Type B pancreatic cell (in vitro differentiated cells): ENCODE data around the gene PTPRM. TPM values are rescaled to one million over a fixed set of nuclear protein-coding genes. Genes with fewer than 3 reads are reported as not detected.

Source experiments
- DNase-seq: peaks from one replicate; pipeline ENCODE4 v3.0.0; 2021; ENCODE audit warnings: mixed read lengths; ENCODE audit not compliant: unreplicated experiment; ENCODE audit errors: extremely low spot score
- H3K27ac Mint-ChIP-seq: 2 replicates; pipeline ENCODE4 v1.8.0; 2021; ENCODE audit warnings: mild to moderate bottlenecking, mixed read lengths
- H3K27me3 Mint-ChIP-seq: 2 replicates; pipeline ENCODE4 v1.8.0; 2021; ENCODE audit warnings: mixed read lengths
- H3K36me3 Mint-ChIP-seq: 2 replicates; pipeline ENCODE4 v1.8.0; 2021; ENCODE audit warnings: mixed read lengths
- H3K4me1 Mint-ChIP-seq: one replicate; pipeline ENCODE4 v1.8.0; 2021; ENCODE audit warnings: mixed read lengths; ENCODE audit not compliant: unreplicated experiment
- H3K4me3 Mint-ChIP-seq: 2 replicates; pipeline ENCODE4 v1.8.0; 2021; ENCODE audit warnings: mild to moderate bottlenecking, mixed read lengths
- H3K9me3 Mint-ChIP-seq: 2 replicates; pipeline ENCODE4 v1.8.0; 2021; ENCODE audit warnings: mixed read lengths
- total RNA-seq: library from RNA; stranded (reverse); gene quantifications from 2 replicates; pipeline ENCODE4 v1.2.1, GENCODE V29; 2021; ENCODE audit warnings: low replicate concordance
- TF ChIP-seq, protein P1 (sequence below): fragments of 200-600 bp; sonication (generic); conservative IDR thresholded peaks from 2 replicates; pipeline ENCODE4 v1.5.0; 2021; ENCODE audit warnings: antibody characterized with exemption, mild to moderate bottlenecking

PTPRM gene
- total RNA-seq, 1 donor from 2014 or later: 18.6 TPM

- DNase-seq: no peak
- H3K27ac Mint-ChIP-seq: no peak overlapping the region
- peaks cover 7% of the 10 kb centered on the region for H3K27me3 Mint-ChIP-seq
- peaks cover 4% of the 10 kb centered on the region for H3K9me3 Mint-ChIP-seq
- H3K36me3 Mint-ChIP-seq: no peaks in the 10 kb centered on the region
- peaks cover 11% of the 10 kb centered on the region for H3K4me1 Mint-ChIP-seq
- TF ChIP-seq, protein P1, sequence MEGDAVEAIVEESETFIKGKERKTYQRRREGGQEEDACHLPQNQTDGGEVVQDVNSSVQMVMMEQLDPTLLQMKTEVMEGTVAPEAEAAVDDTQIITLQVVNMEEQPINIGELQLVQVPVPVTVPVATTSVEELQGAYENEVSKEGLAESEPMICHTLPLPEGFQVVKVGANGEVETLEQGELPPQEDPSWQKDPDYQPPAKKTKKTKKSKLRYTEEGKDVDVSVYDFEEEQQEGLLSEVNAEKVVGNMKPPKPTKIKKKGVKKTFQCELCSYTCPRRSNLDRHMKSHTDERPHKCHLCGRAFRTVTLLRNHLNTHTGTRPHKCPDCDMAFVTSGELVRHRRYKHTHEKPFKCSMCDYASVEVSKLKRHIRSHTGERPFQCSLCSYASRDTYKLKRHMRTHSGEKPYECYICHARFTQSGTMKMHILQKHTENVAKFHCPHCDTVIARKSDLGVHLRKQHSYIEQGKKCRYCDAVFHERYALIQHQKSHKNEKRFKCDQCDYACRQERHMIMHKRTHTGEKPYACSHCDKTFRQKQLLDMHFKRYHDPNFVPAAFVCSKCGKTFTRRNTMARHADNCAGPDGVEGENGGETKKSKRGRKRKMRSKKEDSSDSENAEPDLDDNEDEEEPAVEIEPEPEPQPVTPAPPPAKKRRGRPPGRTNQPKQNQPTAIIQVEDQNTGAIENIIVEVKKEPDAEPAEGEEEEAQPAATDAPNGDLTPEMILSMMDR: no peak
- H3K4me3 Mint-ChIP-seq: no peak overlapping the region
These were observed 434.7 kb downstream of the PTPRM start for GRCh38 chr18:8001711-8002301.

- DNase-seq: no peak
- H3K27ac Mint-ChIP-seq: no peak overlapping the region
- TF ChIP-seq, protein P1: no peak
These were observed 437.0 kb downstream of the PTPRM start for GRCh38 chr18:8003878-8004675.

GRCh38 chr18:8004792-8005191 is 437.7 kb downstream of the PTPRM start:
- TF ChIP-seq, protein P1: no peak
- peaks cover 4% of the 10 kb centered on the region for H3K9me3 Mint-ChIP-seq
- peaks cover 23% of the 10 kb centered on the region for H3K4me1 Mint-ChIP-seq
- H3K4me3 Mint-ChIP-seq: no peak overlapping the region
- no peak overlapping the region for H3K27ac Mint-ChIP-seq
- H3K36me3 Mint-ChIP-seq: no peaks in the 10 kb centered on the region
- no peak for DNase-seq
- peaks cover 7% of the 10 kb centered on the region for H3K27me3 Mint-ChIP-seq

More at GRCh38 chr18:8003878-8004675, 437.0 kb downstream of the PTPRM start:
- Mint-ChIP-seq H3K36me3 (no peaks in the 10 kb centered on the region), H3K4me3 (no peak overlapping the region), H3K27me3 (peaks cover 7% of the 10 kb centered on the region), H3K9me3 (peaks cover 4% of the 10 kb centered on the region), H3K4me1 (peaks cover 23% of the 10 kb centered on the region)

- Mint-ChIP-seq H3K27ac (no peak overlapping the region), H3K27me3 (peaks cover 7% of the 10 kb centered on the region), H3K36me3 (no peaks in the 10 kb centered on the region), H3K4me1 (peaks cover 23% of the 10 kb centered on the region), H3K9me3 (peaks cover 4% of the 10 kb centered on the region), H3K4me3 (no peak overlapping the region)
- no peak for DNase-seq
- TF ChIP-seq, protein P1: no peak
These were observed 438.9 kb downstream of the PTPRM start for GRCh38 chr18:8005870-8006569.

DNA sequence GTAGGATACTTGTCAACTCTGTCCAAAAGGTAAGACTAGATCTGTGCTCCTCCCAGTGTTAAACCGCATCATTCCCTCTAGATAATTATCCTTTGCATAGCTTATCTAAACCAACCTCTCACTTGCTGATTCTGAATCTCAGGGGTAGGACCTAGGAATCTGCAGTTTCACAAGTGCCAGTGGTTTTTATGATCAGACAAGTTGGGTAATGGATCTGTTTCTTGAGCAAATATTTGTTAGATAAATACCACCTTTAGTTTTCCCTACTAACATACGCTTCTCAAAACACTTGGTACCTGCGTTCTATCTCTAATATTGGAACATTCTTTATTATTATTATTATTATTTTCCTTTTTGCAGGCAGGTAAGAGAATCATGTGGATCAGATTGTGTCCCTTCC is 439.9 kb downstream of the PTPRM start:
- peaks cover 15% of the 10 kb centered on the region for H3K4me1 Mint-ChIP-seq
- DNase-seq: no peak
- H3K9me3 Mint-ChIP-seq: peaks cover 4% of the 10 kb centered on the region
- H3K36me3 Mint-ChIP-seq: no peaks in the 10 kb centered on the region
- H3K27me3 Mint-ChIP-seq: peaks cover 3% of the 10 kb centered on the region
- TF ChIP-seq, protein P1: no peak
- no peak overlapping the region for H3K27ac Mint-ChIP-seq
- no peak overlapping the region for H3K4me3 Mint-ChIP-seq
